GM12878 (cell line): Measurements from ENCODE around the gene PCNP. TPM values are rescaled to one million over a fixed set of nuclear protein-coding genes. Genes with fewer than 3 reads are reported as not detected.

Source experiments
- ATAC-seq: fragments of 200-7000 bp; cut with Tn5 transposase; 3 replicates; pipeline ENCODE4 v1.9.1; 2020; ENCODE audit warnings: mild to moderate bottlenecking, moderate library complexity
- BruUV-seq: library from RNA; stranded (reverse); fragments of 400-500 nt; replicated peaks from 2 replicates; lab custom pipeline; 2021; lab: Mats Ljungman, UMichigan
- CTCF ChIA-PET: fragments of 300-600 bp; sonication (Branson Sonifier 250); formaldehyde crosslinking; extraction: SDS; loops from one replicate; lab custom pipeline; 2021; ENCODE audit warnings: inconsistent platforms; lab: Yijun Ruan, JAX
- POLR2A ChIA-PET: fragments of 350-600 bp; formaldehyde crosslinking; extraction: SDS; loops from one replicate; lab custom pipeline; 2021; ENCODE audit warnings: inconsistent platforms; lab: Charles Lee
- RAD21 ChIA-PET: fragments of 300-600 bp; sonication (Branson Sonifier 250); formaldehyde crosslinking; loops from one replicate; lab custom pipeline; 2023; ENCODE audit warnings: antibody characterized with exemption; ENCODE audit not compliant: unreplicated experiment; lab: Charles Lee
- SMC1A ChIA-PET: fragments of 300-600 bp; sonication (Branson Sonifier 250); formaldehyde crosslinking; loops from one replicate; lab custom pipeline; 2023; ENCODE audit not compliant: unreplicated experiment, uncharacterized antibody; lab: Charles Lee
- DNase-seq: peaks from one replicate; pipeline ENCODE4 v3.0.0-alpha.2; 2011; ENCODE audit warnings: low read depth, low spot score
- FAIRE-seq: peaks from 3 replicates; lab custom pipeline; 2011; peaks lifted over from hg19 to GRCh38; lab: Jason Lieb, UNC
- H2AFZ ChIP-seq: 2 replicates; pipeline ENCODE4 v1.6.0; 2011; ENCODE audit warnings: low read depth, low read length, control low read depth; ENCODE audit not compliant: control insufficient read depth
- H3K27ac ChIP-seq: 2 replicates; pipeline ENCODE4 v1.5.1; 2011; ENCODE audit warnings: control low read depth; ENCODE audit not compliant: control insufficient read depth, insufficient read depth
- H3K27me3 ChIP-seq, 2 experiments: replicated peaks in 1 of 2; 2 replicates each; pipeline versions ENCODE4 v1.6.0 to v1.6.1; 2011; ENCODE audit warnings: low read length in 1 of 2; ENCODE audit not compliant: control insufficient read depth in 2 of 2, insufficient read depth in 2 of 2
- H3K36me3 ChIP-seq, 2 experiments: 2 replicates each; pipeline ENCODE4 v1.5.1; 2011; ENCODE audit warnings: low read length in 1 of 2; ENCODE audit not compliant: control insufficient read depth in 2 of 2, insufficient read depth in 2 of 2
- H3K4me1 ChIP-seq: 2 replicates; pipeline ENCODE4 v1.6.1; 2011; ENCODE audit warnings: mild to moderate bottlenecking, low read length, moderate library complexity, mixed read lengths; ENCODE audit not compliant: control insufficient read depth, insufficient read depth
- H3K4me2 ChIP-seq: 2 replicates; pipeline ENCODE4 v1.6.0; 2011; ENCODE audit warnings: control low read depth; ENCODE audit not compliant: control insufficient read depth, insufficient read depth
- H3K4me3 ChIP-seq: fragments of 200-600 bp; sonication (generic); 2 replicates; pipeline ENCODE4 v1.5.1; 2016
- H3K79me2 ChIP-seq: 2 replicates; pipeline ENCODE4 v1.6.0; 2011; ENCODE audit warnings: low read length; ENCODE audit not compliant: control insufficient read depth, insufficient read depth
- H3K9ac ChIP-seq: 2 replicates; pipeline ENCODE4 v1.8.0; 2011; ENCODE audit warnings: low read length, control low read depth, mixed read lengths; ENCODE audit not compliant: control insufficient read depth, insufficient read depth
- H3K9me3 ChIP-seq: replicated peaks from 3 replicates; pipeline ENCODE4 v1.5.1; 2011; ENCODE audit warnings: mild to moderate bottlenecking, low read length; ENCODE audit not compliant: control insufficient read depth, insufficient read depth
- H4K20me1 ChIP-seq: 2 replicates; pipeline ENCODE4 v1.6.0; 2011; ENCODE audit not compliant: control insufficient read depth, insufficient read depth
- CHD1 ChIP-seq: IDR thresholded peaks from 2 replicates; pipeline ENCODE4 v1.6.1; 2012; ENCODE audit warnings: low read depth, low read length, improper control_type of control experiment
- IRF4 ChIP-seq: IDR thresholded peaks from 2 replicates; pipeline ENCODE4 v1.6.1; 2011; ENCODE audit warnings: low read depth, low read length
- IRF5 ChIP-seq: fragments of 450-650 bp; IDR thresholded peaks from 2 replicates; pipeline ENCODE4 v1.6.1; 2017; ENCODE audit warnings: borderline replicate concordance
- KLF5 ChIP-seq: fragments of 450-650 bp; IDR thresholded peaks from 2 replicates; pipeline ENCODE4 v1.6.1; 2014; ENCODE audit warnings: mild to moderate bottlenecking; ENCODE audit not compliant: partially characterized antibody
- MTA2 ChIP-seq: fragments of 450-650 bp; IDR thresholded peaks from 2 replicates; pipeline ENCODE4 v1.6.1; 2016; ENCODE audit warnings: low read depth, mild to moderate bottlenecking, moderate library complexity
- MTA3 ChIP-seq: IDR thresholded peaks from 2 replicates; pipeline ENCODE4 v1.6.1; 2012; ENCODE audit warnings: low read length, inconsistent platforms, borderline replicate concordance
- NKRF ChIP-seq: fragments of 450-650 bp; conservative IDR thresholded peaks from 2 replicates; pipeline ENCODE4 v1.6.1; 2017; ENCODE audit warnings: mild to moderate bottlenecking, moderate library complexity
- NRF1 ChIP-seq: conservative IDR thresholded peaks from 2 replicates; pipeline ENCODE4 v1.6.1; 2011; ENCODE audit warnings: mild to moderate bottlenecking, low read depth, low read length, improper control_type of control experiment
- POU2F2 ChIP-seq: IDR thresholded peaks from 3 replicates; pipeline ENCODE4 v1.6.1; 2011; ENCODE audit warnings: low read depth, mild to moderate bottlenecking, low read length, borderline replicate concordance
- PRDM15 ChIP-seq: fragments of 450-650 bp; formaldehyde crosslinking; IDR thresholded peaks from 2 replicates; pipeline ENCODE4 v1.4.0; 2020; ENCODE audit warnings: mild to moderate bottlenecking, moderate library complexity
- RCOR1 ChIP-seq: conservative IDR thresholded peaks from 2 replicates; pipeline ENCODE4 v1.6.1; 2012; ENCODE audit warnings: low read depth, low read length, improper control_type of control experiment
- RUNX3 ChIP-seq: IDR thresholded peaks from 2 replicates; pipeline ENCODE4 v1.6.1; 2012; ENCODE audit warnings: low read length, inconsistent platforms
- STAT3 ChIP-seq: IDR thresholded peaks from 2 replicates; pipeline ENCODE4 v1.6.1; 2011; ENCODE audit warnings: low read depth, low read length, improper control_type of control experiment
- TBL1XR1 ChIP-seq: IDR thresholded peaks from 2 replicates; pipeline ENCODE4 v1.6.1; 2012; ENCODE audit warnings: low read depth, low read length, improper control_type of control experiment
- ZNF687 ChIP-seq: fragments of 450-650 bp; IDR thresholded peaks from 2 replicates; pipeline ENCODE4 v1.6.1; 2017; ENCODE audit warnings: mild to moderate bottlenecking, moderate library complexity
- WGBS: methylation state at CpG from one replicate; pipeline ENCODE4 v1.1.6; 2016; ENCODE audit warnings: low lambda C conversion rate; ENCODE audit not compliant: insufficient replicate concordance, insufficient coverage; ENCODE audit errors: missing lambda C conversion rate; 5-methylcytosine and 5-hydroxymethylcytosine counted together
- in situ Hi-C: fragments of 300-500 bp; cut with MboI; formaldehyde crosslinking; loops from 9 replicates; pipeline ENCODE4 v1.14.3; 2018; ENCODE audit warnings: mixed read lengths
- intact Hi-C: fragments of 100-400 bp; cut with micrococcal nuclease; formaldehyde crosslinking; loops from one replicate; pipeline ENCODE4 v1.14.2; 2022; ENCODE audit not compliant: unreplicated experiment
- polyA plus RNA-seq, 11 experiments: library from polyadenylated mRNA; depleted of rRNA in 4 of 11; unstranded in 6 of 11; stranded (reverse) in 5 of 11; fragments of >200 nt; fragmentation: Nextera tagmentation in 4 of 11; fragmentation: Illumina TruSeq in 1 of 11; extraction: Ambion mirVana in 4 of 11; extraction: Trizol in 1 of 11; gene quantifications; 1 replicate in 1 of 11; 2 replicates in 10 of 11; pipeline versions ENCODE4 v1.2.1 to v1.2.3, GENCODE V29; 2011 to 2016; ENCODE audit warnings: inconsistent platforms in 2 of 11, missing spikeins in 2 of 11, low read depth in 1 of 11
- total RNA-seq, 4 experiments: library from RNA; depleted of rRNA in 3 of 4; stranded (reverse); fragments of >200 nt in 3 of 4; fragmentation: Illumina TruSeq in 1 of 4; extraction: Trizol in 1 of 4; gene quantifications; 2 replicates each; pipeline versions ENCODE4 v1.2.1 to v1.2.3, GENCODE V29; 2013 to 2021

The PCNP gene
- total and polyA plus RNA-seq, 10 of the 15 experiments (the other 5 are each of a cell fraction or from before 2014, with no cell fraction given), result 49.8 to 179 (median 109) TPM

- ChIA-PET RAD21 (no interaction called here), CTCF (no interaction called here), SMC1A (no interaction called here), POLR2A (no interaction called here)
- no peaks in the 10 kb centered on the region for H3K36me3 ChIP-seq
- no peaks in the 10 kb centered on the region for H3K9me3 ChIP-seq
- intact Hi-C loops (no loop called here), in situ Hi-C loops (no loop called here)
- H4K20me1 ChIP-seq, result no peaks in the 10 kb centered on the region
- ATAC-seq (no peak), FAIRE-seq (no peak), DNase-seq (no peak)
- H3K27ac ChIP-seq, result no peak overlapping the region
- no CpG with 5 or more reads among the region's 1 CpG for WGBS
- no peak overlapping the region for H2AFZ ChIP-seq
- no peaks in the 10 kb centered on the region for H3K27me3 ChIP-seq
- H3K79me2 ChIP-seq, result no peaks in the 10 kb centered on the region
- H3K9ac ChIP-seq, result no peak overlapping the region
- no peaks in the 10 kb centered on the region for H3K4me1 ChIP-seq
- BruUV-seq, result no TSS peak
- no peak overlapping the region for H3K4me2 ChIP-seq
- no peak overlapping the region for H3K4me3 ChIP-seq
- TF ChIP-seq NRF1, result no peak
- no peak for TF ChIP-seq POU2F2
- TF ChIP-seq RCOR1, result no peak
- no peak for TF ChIP-seq PRDM15 (CRISPR knock-in tag)
- TF ChIP-seq MTA2, result no peak
- no peak for TF ChIP-seq IRF4
- no peak for TF ChIP-seq KLF5
- no peak for TF ChIP-seq RUNX3
- no peak for TF ChIP-seq TBL1XR1
- TF ChIP-seq NKRF, result no peak
- TF ChIP-seq ZNF687, result no peak
- TF ChIP-seq CHD1, result no peak
- no peak for TF ChIP-seq MTA3
- TF ChIP-seq STAT3, result no peak
- no peak for TF ChIP-seq IRF5
These were observed 46.1 kb upstream of the PCNP start for GRCh38 chr3:101527906-101528305.
